Keratinocyte (primary cell): Measurements from ENCODE around the gene NOTCH4.
"Not testable (repeated sequence)": the region's sequence is repeated elsewhere in the genome, so short reads cannot be mapped to it uniquely, and the experiment has no call there.

Experiments
- EZH2 ChIP-seq: IDR thresholded peaks from one replicate; pipeline ENCODE4 v1.6.1; 2012; ENCODE audit warnings: inconsistent platforms, mild to moderate bottlenecking, low read length, moderate library complexity
- TF ChIP-seq, protein P1 (sequence below), 3 experiments: IDR thresholded peaks in 1 of 3; conservative IDR thresholded peaks in 1 of 3; optimal IDR thresholded peaks in 1 of 3; 2 replicates in 2 of 3; 3 replicates in 1 of 3; pipeline versions ENCODE3 to v1.5.1; 2011; ENCODE audit warnings: low read length in 3 of 3, mild to moderate bottlenecking in 3 of 3, moderate library complexity in 2 of 3, control low read depth in 1 of 3, inconsistent platforms in 1 of 3; ENCODE audit not compliant: insufficient read depth in 2 of 3; ENCODE audit errors: extremely low read depth in 1 of 3

DNA sequence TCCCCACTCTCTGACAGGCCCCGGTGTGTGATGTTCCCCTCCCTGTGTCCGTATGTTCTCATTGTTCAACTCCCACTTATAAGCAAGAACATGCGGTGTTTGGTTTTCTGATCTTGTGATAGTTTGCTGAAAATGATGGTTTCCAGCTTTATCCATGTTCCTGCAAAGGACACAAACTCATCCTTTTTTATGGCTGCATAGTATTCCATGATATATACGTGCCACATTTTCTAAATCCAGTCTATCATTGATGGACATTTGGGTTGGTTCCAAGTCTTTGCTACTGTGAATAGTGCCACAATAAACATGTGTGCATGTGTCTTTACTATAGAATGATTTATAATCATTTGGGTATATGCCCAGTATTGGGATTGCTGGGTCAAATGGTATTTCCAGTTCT lies 33.4 kb upstream of the NOTCH4 start:
- not testable (repeated sequence) for TF ChIP-seq EZH2
- TF ChIP-seq, protein P1, sequence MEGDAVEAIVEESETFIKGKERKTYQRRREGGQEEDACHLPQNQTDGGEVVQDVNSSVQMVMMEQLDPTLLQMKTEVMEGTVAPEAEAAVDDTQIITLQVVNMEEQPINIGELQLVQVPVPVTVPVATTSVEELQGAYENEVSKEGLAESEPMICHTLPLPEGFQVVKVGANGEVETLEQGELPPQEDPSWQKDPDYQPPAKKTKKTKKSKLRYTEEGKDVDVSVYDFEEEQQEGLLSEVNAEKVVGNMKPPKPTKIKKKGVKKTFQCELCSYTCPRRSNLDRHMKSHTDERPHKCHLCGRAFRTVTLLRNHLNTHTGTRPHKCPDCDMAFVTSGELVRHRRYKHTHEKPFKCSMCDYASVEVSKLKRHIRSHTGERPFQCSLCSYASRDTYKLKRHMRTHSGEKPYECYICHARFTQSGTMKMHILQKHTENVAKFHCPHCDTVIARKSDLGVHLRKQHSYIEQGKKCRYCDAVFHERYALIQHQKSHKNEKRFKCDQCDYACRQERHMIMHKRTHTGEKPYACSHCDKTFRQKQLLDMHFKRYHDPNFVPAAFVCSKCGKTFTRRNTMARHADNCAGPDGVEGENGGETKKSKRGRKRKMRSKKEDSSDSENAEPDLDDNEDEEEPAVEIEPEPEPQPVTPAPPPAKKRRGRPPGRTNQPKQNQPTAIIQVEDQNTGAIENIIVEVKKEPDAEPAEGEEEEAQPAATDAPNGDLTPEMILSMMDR (optimal IDR thresholded peaks at IDR 0.05 in 1 of 3, IDR thresholded peaks at IDR 0.05 in 1 of 3, conservative IDR thresholded peaks at IDR 0.05 in 1 of 3; ENCODE audit: extremely low read depth in 1 of 3, insufficient read depth in 2 of 3, low read length in 3 of 3), result not testable (repeated sequence)
